Astrocyte of the hippocampus (primary cell): Measurements from ENCODE around the gene MRPS9.

Source experiments
- DNase-seq: peaks from one replicate; pipeline ENCODE4 v3.0.0; 2011; ENCODE audit warnings: low read depth, low spot score

Gene MRPS9

GRCh38 chr2:105118960-105119359, 81.1 kb downstream of the MRPS9 start:
- DNase-seq: no peak

- DNase-seq: no peak
These were observed 83.6 kb downstream of the MRPS9 start for GRCh38 chr2:105121434-105121833.

DNA sequence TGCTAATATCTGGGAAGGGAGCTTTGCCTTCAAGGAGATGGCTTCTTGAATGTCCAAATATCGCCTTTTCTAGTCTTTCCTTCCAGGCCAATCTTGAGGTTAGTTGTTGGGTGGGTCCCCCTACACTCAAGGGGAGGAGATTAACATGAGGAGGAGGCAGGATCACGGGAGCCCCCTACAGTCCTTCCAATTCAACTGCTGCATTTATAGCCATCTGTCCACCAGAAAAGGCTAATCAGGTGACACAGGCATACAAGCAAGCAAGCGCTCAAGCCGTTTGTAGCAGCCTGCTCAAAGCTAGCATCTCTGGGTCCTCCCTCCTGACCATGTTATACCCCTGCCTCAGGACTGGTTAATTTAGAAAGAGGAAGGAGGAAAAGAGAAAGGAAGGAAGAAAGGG, 87.6 kb downstream of the MRPS9 start:
- no peak for DNase-seq

DNA sequence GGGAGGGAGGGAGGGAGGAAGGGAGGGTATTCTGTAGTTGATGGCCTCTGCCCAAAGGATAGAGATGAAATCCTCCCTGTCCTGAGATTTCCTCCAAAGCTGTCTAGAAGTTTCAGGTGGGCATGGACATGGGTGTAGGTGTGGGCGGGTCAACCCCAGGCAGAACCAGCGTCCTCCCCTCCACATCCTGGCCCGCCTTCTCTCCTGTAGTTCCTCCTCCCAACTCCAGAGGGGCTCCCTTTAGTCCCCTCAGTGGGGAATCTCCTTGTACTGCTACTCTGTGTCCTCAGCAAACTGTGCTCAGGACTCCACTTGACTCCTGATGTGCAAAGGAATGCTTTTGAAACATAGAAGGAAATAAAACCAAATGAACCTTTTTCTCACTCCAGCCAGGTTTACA, 88.1 kb downstream of the MRPS9 start:
- DNase-seq: no peak

DNA sequence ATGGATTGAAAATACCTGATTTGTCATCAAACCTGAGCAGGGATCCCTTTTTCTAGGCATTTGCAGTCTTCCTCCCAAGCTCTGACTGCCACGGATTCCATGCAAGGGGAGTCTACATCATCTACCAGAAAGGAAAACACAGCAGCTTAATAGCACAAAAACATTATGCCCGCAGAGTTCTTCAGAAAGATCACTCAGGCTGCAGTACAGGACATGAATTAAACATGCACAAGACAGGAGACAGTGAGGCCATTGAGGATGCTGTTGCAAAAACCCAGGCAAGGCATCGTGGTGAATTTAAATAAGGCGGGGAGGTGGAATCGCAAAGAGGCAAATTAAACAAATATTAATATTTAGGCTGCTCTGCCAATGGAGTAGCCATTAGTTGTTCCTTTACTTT, 88.5 kb downstream of the MRPS9 start:
- no peak for DNase-seq

DNA sequence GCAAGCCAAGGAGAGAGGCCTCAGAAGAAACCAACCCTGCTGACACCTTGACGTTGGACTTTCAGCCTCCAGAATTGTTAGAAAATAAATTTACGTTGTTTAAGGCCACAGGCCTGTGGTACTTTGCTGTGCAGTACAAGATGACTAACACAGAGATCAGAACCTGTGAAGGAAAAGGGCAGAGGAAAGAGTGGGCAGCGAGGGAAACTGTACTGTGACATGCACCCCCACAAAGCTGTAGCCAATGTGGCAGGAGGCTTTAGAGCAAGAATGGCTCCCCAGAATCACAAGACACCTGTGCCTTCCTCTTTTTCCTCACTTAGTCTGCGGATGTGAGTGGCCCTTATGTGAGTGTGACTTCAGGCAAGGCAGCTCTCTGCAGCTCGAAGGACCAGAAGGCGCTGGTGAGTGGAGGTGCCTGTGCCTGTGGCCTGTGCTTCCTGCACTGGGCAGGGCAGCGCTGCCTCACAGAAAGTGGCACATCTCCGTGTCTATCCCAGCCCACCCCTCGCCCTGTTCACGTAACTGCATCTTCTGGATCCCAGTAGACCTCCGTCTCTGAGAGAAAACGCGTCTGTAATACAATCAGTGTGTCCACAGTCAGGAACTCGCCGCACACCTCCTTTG, 89.5 kb downstream of the MRPS9 start:
- no peak for DNase-seq

- no peak for DNase-seq
These were observed 91.9 kb downstream of the MRPS9 start for GRCh38 chr2:105129722-105130232.

GRCh38 chr2:105130546-105130945, 92.7 kb downstream of the MRPS9 start:
- DNase-seq: no peak

DNA sequence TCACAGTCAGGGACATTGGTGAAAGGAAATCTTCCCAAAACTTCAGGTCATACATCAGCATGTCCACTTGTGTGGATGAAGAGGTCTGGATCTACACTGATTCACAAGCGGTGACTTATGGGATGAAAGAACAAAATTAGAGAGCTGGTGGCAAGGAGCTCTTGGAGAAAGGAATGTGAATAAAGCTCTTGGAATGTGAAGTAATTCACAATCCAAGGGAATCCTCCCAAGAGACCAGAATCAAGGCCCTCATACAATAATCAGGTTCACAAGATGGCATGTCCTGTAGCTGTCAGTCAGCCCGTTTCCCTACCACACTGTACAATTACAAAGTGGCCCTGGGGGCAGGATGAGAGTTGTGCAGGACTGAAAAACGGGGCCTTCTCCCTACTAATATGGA, 96.2 kb downstream of the MRPS9 start:
- DNase-seq: peak; percentile 31

DNA sequence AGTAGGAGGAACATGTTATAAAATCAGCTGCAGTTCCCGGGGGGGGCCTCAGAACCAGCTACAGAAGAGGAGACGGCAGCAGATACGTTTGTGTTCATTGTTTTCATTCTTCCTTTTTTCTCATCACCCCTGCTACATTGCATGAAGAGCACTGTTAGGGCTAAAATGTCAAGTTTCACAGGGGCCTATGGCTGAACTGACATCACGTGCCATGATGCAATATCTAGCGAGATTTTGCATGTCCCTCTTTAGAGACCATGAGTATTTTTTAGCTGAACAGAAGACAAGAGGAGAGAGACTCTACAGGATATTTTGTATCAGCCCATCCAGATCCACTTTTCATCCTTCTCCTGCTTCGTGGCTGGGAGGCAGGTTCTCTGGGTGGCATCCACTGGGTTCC, 97.6 kb downstream of the MRPS9 start:
- no peak for DNase-seq

DNA sequence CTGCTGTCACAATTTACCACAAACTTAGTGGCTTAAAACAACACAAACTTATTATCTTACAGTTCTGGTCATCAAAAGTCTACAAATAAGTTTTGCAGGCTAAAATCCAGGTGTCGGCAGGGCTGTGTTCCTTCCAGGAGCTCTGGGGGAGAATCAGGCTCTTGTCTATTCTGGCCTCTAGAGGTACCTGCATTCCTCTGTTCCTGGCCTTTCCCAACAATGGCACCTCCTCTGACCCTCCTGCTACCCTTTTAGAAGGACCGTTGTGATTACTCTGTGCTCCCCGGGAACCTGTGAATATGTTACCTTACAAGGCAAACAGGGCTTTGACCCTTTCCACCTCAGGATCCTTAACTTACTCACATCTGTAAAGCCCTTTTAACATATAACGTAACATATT, 98.5 kb downstream of the MRPS9 start:
- DNase-seq: no peak

DNA sequence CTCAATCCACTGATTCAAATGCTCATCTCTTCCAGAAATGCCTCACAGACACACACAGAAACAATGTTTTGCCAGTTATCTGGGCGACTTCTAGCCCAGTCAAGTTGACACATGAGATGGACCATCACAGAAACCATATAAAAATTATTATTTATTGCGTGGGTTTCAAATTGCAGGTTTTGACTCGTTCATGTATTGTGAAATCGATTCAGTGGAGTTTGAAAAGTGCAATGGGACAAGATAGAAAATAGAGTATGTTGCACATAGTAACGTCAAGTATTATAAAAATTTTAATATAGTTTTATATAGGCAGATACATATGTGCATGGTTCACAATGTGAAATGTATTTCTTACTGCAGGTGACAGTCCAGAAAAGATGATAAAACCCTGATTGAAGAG, 100.8 kb downstream of the MRPS9 start:
- DNase-seq: no peak

GRCh38 chr2:105139556-105140239, 101.8 kb downstream of the MRPS9 start:
- DNase-seq: no peak

- no peak for DNase-seq
These were observed 102.3 kb downstream of the MRPS9 start for GRCh38 chr2:105140240-105140568.

DNA sequence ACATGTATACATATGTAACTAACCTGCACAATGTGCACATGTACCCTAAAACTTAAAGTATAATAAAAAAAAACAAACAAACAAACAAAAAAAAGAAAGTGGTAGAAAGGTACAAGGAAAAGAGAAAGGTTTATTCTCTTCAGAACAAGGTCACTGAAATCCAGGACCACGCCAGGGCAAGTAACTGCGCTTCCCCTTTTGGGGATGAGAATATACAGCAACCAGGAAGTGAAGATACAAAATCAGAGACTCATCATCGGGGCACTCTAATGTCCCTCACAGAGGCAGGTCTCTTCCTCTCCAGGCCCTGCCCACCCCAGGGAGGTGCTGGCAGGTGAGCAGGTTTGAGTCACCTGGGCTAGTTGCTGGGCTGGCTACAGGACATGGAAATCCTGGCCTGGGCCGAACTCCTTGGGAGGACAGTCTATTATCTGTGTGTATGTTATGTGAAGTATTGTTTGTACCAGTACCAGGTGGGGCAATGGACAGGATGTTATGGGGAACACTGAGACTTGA, 103.3 kb downstream of the MRPS9 start:
- DNase-seq: no peak

GRCh38 chr2:105142239-105142638, 104.4 kb downstream of the MRPS9 start:
- DNase-seq: no peak

- DNase-seq: no peak
These were observed 105.2 kb downstream of the MRPS9 start for GRCh38 chr2:105143094-105143466.

- DNase-seq: peak; percentile 65
These were observed 105.7 kb downstream of the MRPS9 start for GRCh38 chr2:105143467-105144151.

- DNase-seq: peak; percentile 32
These were observed 106.5 kb downstream of the MRPS9 start for GRCh38 chr2:105144152-105144940.

GRCh38 chr2:105144941-105145300, 107.1 kb downstream of the MRPS9 start:
- no peak for DNase-seq

GRCh38 chr2:105149272-105149671, 111.4 kb downstream of the MRPS9 start:
- DNase-seq: no peak
